MM.1S (cell line): ENCODE data around the gene BMX.

ENCODE experiments used
- DNase-seq: peaks from one replicate; pipeline ENCODE4 v3.0.0-alpha.2; 2015
- H2AFZ ChIP-seq: fragments of 300-600 bp; sonication (generic); 2 replicates; pipeline ENCODE4 v1.6.0; 2016; ENCODE audit warnings: antibody characterized with exemption, low read length
- H3F3A ChIP-seq: fragments of 300-600 bp; sonication (generic); 2 replicates; pipeline ENCODE4 v1.6.1; 2016; ENCODE audit warnings: mild to moderate bottlenecking, antibody characterized with exemption, low read length, moderate library complexity, mixed read lengths; ENCODE audit not compliant: insufficient read depth
- H3K27ac ChIP-seq: fragments of 300-600 bp; sonication (generic); 2 replicates; pipeline ENCODE4 v1.5.1; 2016; ENCODE audit warnings: mild to moderate bottlenecking, low read length
- H3K27me3 ChIP-seq: fragments of 300-600 bp; sonication (generic); replicated peaks from 2 replicates; pipeline ENCODE4 v1.6.0; 2016; ENCODE audit warnings: low read length; ENCODE audit not compliant: insufficient read depth
- H3K36me3 ChIP-seq: fragments of 300-600 bp; sonication (generic); replicated peaks from 2 replicates; pipeline ENCODE4 v1.6.1; 2016; ENCODE audit warnings: mild to moderate bottlenecking, low read length, mixed read lengths; ENCODE audit not compliant: insufficient read depth
- H3K4me1 ChIP-seq: fragments of 300-600 bp; sonication (generic); 2 replicates; pipeline ENCODE4 v1.6.1; 2016; ENCODE audit warnings: low read length, mixed read lengths
- H3K4me2 ChIP-seq: fragments of 300-600 bp; sonication (generic); 2 replicates; pipeline ENCODE4 v1.6.0; 2016; ENCODE audit warnings: low read depth, low read length
- H3K4me3 ChIP-seq: fragments of 300-600 bp; sonication (generic); 2 replicates; pipeline ENCODE4 v1.5.1; 2016; ENCODE audit warnings: low read length, mixed read lengths
- H3K79me2 ChIP-seq: fragments of 300-600 bp; sonication (generic); 2 replicates; pipeline ENCODE4 v1.6.1; 2016; ENCODE audit warnings: mixed run types, low read length, mixed read lengths
- H3K9ac ChIP-seq: fragments of 300-600 bp; sonication (generic); 2 replicates; pipeline ENCODE4 v1.6.1; 2016; ENCODE audit warnings: low read length, mixed read lengths
- H3K9me2 ChIP-seq: fragments of 300-600 bp; sonication (generic); replicated peaks from 2 replicates; pipeline ENCODE4 v1.6.1; 2016; ENCODE audit warnings: mild to moderate bottlenecking, low read length, mixed read lengths; ENCODE audit not compliant: insufficient read depth
- H3K9me3 ChIP-seq: fragments of 300-600 bp; sonication (generic); replicated peaks from 2 replicates; pipeline ENCODE4 v1.6.1; 2016; ENCODE audit warnings: mild to moderate bottlenecking, low read length, mixed read lengths; ENCODE audit not compliant: insufficient read depth
- H4K20me1 ChIP-seq: fragments of 300-600 bp; sonication (generic); 2 replicates; pipeline ENCODE4 v1.6.1; 2016; ENCODE audit warnings: mild to moderate bottlenecking, low read length, moderate library complexity, mixed read lengths; ENCODE audit not compliant: insufficient read depth
- EZH2 ChIP-seq: fragments of 300-600 bp; sonication (generic); optimal IDR thresholded peaks from 2 replicates; pipeline ENCODE3; 2017; ENCODE audit warnings: low read depth, mild to moderate bottlenecking, antibody characterized with exemption, low read length, mixed read lengths
- EZH2phosphoT487 ChIP-seq: fragments of 300-600 bp; sonication (generic); IDR thresholded peaks from 2 replicates; pipeline ENCODE4 v1.6.1; 2018; ENCODE audit warnings: antibody characterized with exemption, low read length
- TF ChIP-seq, protein P1 (sequence below): fragments of 300-600 bp; sonication (generic); IDR thresholded peaks from 2 replicates; pipeline ENCODE4 v1.5.1; 2016; ENCODE audit warnings: antibody characterized with exemption, low read length, mixed read lengths

The BMX gene

DNA sequence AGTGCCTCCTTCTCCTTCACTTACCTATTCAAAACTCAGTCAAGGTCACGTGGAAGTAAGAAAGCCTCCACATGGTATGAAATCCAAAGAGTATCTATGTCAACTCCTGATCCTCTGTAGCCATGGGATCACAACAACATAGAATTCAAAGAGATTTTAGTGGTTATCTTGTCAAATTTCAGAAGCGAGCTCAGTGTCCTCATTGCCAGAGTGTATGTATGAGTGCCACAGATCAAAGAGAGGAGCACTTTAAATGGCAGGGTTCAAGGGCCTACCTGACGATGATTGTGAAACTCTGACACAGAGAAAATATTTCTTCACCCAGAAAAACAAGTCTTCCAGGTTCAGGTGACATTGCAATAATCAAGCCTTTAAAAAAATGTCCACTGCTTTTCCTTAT, 101.3 kb downstream of the BMX start:
- Histone ChIP-seq H4K20me1 (no peaks in the 10 kb centered on the region), H3K4me2 (no peak overlapping the region), H3K9ac (no peak overlapping the region), H3K9me2 (no peaks in the 10 kb centered on the region), H2AFZ (no peak overlapping the region), H3K27ac (no peak overlapping the region), H3K4me1 (no peaks in the 10 kb centered on the region), H3K36me3 (no peaks in the 10 kb centered on the region), H3K4me3 (no peak overlapping the region), H3K9me3 (no peaks in the 10 kb centered on the region), H3F3A (no peaks in the 10 kb centered on the region), H3K79me2 (no peaks in the 10 kb centered on the region), H3K27me3 (no peaks in the 10 kb centered on the region)
- TF ChIP-seq EZH2 = no peak
- no peak for TF ChIP-seq EZH2phosphoT487
- TF ChIP-seq, protein P1, sequence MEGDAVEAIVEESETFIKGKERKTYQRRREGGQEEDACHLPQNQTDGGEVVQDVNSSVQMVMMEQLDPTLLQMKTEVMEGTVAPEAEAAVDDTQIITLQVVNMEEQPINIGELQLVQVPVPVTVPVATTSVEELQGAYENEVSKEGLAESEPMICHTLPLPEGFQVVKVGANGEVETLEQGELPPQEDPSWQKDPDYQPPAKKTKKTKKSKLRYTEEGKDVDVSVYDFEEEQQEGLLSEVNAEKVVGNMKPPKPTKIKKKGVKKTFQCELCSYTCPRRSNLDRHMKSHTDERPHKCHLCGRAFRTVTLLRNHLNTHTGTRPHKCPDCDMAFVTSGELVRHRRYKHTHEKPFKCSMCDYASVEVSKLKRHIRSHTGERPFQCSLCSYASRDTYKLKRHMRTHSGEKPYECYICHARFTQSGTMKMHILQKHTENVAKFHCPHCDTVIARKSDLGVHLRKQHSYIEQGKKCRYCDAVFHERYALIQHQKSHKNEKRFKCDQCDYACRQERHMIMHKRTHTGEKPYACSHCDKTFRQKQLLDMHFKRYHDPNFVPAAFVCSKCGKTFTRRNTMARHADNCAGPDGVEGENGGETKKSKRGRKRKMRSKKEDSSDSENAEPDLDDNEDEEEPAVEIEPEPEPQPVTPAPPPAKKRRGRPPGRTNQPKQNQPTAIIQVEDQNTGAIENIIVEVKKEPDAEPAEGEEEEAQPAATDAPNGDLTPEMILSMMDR = no peak
- DNase-seq = no peak

DNA sequence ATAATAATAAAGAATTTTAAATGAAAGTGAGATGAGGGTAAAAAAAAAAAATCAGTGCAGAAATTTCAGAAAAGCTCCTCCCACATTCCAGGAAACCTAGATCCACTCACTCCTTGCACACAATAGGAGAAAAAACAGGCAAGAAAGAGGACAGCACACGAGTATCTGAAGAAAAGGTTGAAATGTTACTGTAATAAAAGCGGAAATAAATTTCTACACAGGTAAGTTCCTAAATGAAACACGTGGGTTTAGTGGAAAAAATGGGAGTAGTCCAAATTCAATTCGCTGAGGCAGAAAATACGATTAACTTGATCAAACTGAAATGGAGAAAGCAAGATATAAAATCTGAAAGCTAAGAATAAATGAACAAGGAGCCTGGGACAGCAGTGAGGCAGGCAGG, 102.2 kb downstream of the BMX start:
- Histone ChIP-seq H3F3A (no peaks in the 10 kb centered on the region), H3K9ac (no peak overlapping the region), H3K36me3 (no peaks in the 10 kb centered on the region), H2AFZ (no peak overlapping the region), H3K9me2 (no peaks in the 10 kb centered on the region), H3K9me3 (no peaks in the 10 kb centered on the region), H4K20me1 (no peaks in the 10 kb centered on the region), H3K27ac (no peak overlapping the region), H3K4me2 (no peak overlapping the region), H3K4me3 (no peak overlapping the region), H3K79me2 (no peaks in the 10 kb centered on the region), H3K27me3 (no peaks in the 10 kb centered on the region), H3K4me1 (no peaks in the 10 kb centered on the region)
- no peak for DNase-seq
- TF ChIP-seq EZH2phosphoT487 (no peak), EZH2 (no peak)
- TF ChIP-seq, protein P1 = no peak

DNA sequence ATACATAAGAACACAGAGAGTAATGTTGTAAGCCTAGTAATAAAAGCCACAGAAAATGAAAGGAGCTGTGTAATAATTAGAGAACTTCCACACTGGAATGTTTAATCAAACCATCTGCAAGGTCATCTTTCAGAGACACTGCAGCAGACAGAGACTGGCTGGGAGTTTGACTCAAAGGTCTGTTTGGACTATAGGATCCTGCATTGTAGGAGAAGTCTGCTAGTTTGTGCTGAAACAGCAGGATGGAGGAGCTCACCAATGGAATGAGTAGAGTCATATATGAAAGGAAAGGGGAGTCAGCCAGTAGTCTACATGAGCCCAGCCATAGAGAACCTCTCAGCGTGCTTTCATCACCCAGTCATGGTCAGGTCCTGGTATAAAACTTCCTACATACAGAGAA, 104.6 kb downstream of the BMX start:
- TF ChIP-seq EZH2phosphoT487 (no peak), EZH2 (no peak)
- TF ChIP-seq, protein P1 = no peak
- H4K20me1 ChIP-seq = no peaks in the 10 kb centered on the region
- H3K9me2 ChIP-seq = no peaks in the 10 kb centered on the region
- no peak overlapping the region for H3K9ac ChIP-seq
- no peak overlapping the region for H3K4me2 ChIP-seq
- H3K4me3 ChIP-seq = no peak overlapping the region
- H3K79me2 ChIP-seq = no peaks in the 10 kb centered on the region
- no peaks in the 10 kb centered on the region for H3F3A ChIP-seq
- no peak for DNase-seq
- H3K4me1 ChIP-seq = no peaks in the 10 kb centered on the region
- no peak overlapping the region for H2AFZ ChIP-seq
- no peak overlapping the region for H3K27ac ChIP-seq
- H3K9me3 ChIP-seq = no peaks in the 10 kb centered on the region
- no peaks in the 10 kb centered on the region for H3K36me3 ChIP-seq
- H3K27me3 ChIP-seq = no peaks in the 10 kb centered on the region
